Measurements from ENCODE around the gene HSPB7.

Gene HSPB7

DNA sequence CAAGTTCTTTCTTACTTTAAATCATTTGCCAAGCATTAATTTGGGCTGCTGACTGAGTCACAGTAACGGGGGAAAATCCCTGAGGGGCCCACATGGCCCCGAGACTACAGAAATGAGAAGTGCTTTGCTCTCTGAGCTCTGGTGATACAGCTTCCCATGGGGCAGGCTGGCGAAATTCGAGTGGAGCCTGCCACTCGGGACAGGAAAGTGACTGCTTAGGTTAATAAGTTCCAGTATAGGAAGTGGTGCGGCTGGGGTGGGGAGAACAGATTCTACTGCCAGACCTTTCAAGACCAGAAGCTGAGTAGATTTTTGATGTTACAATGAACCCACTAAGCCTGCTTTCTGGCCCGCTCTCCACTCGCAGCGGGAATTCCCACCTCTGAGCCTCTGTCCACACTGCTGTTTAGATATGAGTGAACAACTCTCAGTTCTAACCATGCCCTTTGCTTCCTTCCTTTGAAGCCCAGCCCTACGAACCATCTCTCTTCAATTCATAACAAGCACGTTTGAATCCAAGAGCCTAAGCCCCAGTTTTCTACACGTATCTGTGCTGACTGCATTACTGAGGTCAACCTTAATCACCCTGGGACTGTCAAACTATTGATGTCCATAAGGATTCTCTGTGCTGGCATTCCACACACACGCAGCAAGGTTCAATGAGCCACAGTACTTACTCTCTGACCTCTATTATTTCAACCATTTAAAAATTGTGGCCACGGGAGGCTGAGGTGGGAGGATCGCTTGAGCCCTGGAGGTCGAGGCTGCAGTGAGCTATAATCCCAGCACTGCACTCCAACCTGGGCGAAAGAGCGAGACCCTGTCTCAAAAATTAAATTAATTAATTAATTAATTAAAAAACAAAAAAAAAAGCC lies 51.5 kb downstream of the HSPB7 start:
- Histone ChIP-seq H2AFZ (ENCODE audit: low read length) (no peak overlapping the region), H3K4me1 (ENCODE audit: insufficient read depth, low read length, poor library complexity, severe bottlenecking) (peaks cover 4% of the 10 kb centered on the region), H3K4me2 (ENCODE audit: low read depth, low read length, poor library complexity, severe bottlenecking) (peak overlapping the region; percentile 23), H4K20me1 (ENCODE audit: insufficient read depth, low read length, poor library complexity, severe bottlenecking) (peaks cover 12% of the 10 kb centered on the region), H3F3A (ENCODE audit: low read depth) (no peaks in the 10 kb centered on the region), H3K9me2 (replicated peaks; ENCODE audit: low read depth, low read length) (no peaks in the 10 kb centered on the region), H3K36me3 (ENCODE audit: insufficient read depth, low read length) (peaks cover 36% of the 10 kb centered on the region; the same call in 1 of the 2 replicates), H3K4me3 (ENCODE audit: low read length, poor library complexity, severe bottlenecking) (no peak overlapping the region), H3K9me3 (ENCODE audit: insufficient read depth, low read depth, low read length) (no peaks in the 10 kb centered on the region), H3K27me3 (ENCODE audit: insufficient read depth, low read length, poor library complexity, severe bottlenecking) (no peaks in the 10 kb centered on the region), H3K9ac (ENCODE audit: low read depth, low read length, poor library complexity, severe bottlenecking) (no peak overlapping the region), H3K79me2 (ENCODE audit: insufficient read depth, low read length) (peaks cover 65% of the 10 kb centered on the region)
- no peak for TF ChIP-seq EZH2phosphoT487 (IDR thresholded peaks at IDR 0.05; ENCODE audit: borderline replicate concordance)
- TF ChIP-seq, protein P1, sequence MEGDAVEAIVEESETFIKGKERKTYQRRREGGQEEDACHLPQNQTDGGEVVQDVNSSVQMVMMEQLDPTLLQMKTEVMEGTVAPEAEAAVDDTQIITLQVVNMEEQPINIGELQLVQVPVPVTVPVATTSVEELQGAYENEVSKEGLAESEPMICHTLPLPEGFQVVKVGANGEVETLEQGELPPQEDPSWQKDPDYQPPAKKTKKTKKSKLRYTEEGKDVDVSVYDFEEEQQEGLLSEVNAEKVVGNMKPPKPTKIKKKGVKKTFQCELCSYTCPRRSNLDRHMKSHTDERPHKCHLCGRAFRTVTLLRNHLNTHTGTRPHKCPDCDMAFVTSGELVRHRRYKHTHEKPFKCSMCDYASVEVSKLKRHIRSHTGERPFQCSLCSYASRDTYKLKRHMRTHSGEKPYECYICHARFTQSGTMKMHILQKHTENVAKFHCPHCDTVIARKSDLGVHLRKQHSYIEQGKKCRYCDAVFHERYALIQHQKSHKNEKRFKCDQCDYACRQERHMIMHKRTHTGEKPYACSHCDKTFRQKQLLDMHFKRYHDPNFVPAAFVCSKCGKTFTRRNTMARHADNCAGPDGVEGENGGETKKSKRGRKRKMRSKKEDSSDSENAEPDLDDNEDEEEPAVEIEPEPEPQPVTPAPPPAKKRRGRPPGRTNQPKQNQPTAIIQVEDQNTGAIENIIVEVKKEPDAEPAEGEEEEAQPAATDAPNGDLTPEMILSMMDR (conservative IDR thresholded peaks at IDR 0.05; ENCODE audit: low read length), result no peak

DNA sequence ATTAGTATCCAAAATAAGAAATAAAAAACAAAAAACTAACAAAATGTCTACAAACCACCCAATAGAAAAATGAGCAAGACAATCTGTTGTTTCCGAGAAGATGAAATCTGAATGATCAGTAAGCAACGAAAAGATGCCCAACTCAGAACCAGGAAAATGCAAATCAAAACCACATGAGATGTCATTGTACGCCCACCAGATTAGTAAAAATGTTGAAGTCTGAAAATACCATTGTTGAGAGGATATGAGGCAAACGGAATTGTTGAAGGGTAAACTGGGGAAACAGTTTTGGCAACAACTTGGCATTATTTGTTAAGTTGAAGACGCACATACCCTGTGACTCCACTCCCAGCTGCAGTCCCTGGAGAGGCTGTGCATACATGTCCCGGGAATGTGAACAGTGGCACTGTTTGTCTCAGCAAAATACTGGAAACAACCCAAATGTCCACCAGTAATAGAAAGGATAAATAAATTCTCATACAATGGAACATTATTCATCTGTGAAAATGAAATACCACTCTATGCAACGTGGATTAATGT lies 52.5 kb downstream of the HSPB7 start:
- H3K4me2 ChIP-seq (ENCODE audit: low read depth, low read length, poor library complexity, severe bottlenecking), result no peak overlapping the region
- H2AFZ ChIP-seq (ENCODE audit: low read length), result no peak overlapping the region
- no peak overlapping the region for H3K4me3 ChIP-seq (ENCODE audit: low read length, poor library complexity, severe bottlenecking)
- no peaks in the 10 kb centered on the region for H3F3A ChIP-seq (ENCODE audit: low read depth)
- H3K36me3 ChIP-seq (ENCODE audit: insufficient read depth, low read length), result peaks cover 36% of the 10 kb centered on the region; the same call in 1 of the 2 replicates
- peaks cover 4% of the 10 kb centered on the region for H3K4me1 ChIP-seq (ENCODE audit: insufficient read depth, low read length, poor library complexity, severe bottlenecking)
- no peak overlapping the region for H3K9ac ChIP-seq (ENCODE audit: low read depth, low read length, poor library complexity, severe bottlenecking)
- peaks cover 16% of the 10 kb centered on the region for H4K20me1 ChIP-seq (ENCODE audit: insufficient read depth, low read length, poor library complexity, severe bottlenecking)
- no peaks in the 10 kb centered on the region for H3K27me3 ChIP-seq (ENCODE audit: insufficient read depth, low read length, poor library complexity, severe bottlenecking)
- H3K9me2 ChIP-seq (replicated peaks; ENCODE audit: low read depth, low read length), result no peaks in the 10 kb centered on the region
- no peak for TF ChIP-seq EZH2phosphoT487 (IDR thresholded peaks at IDR 0.05; ENCODE audit: borderline replicate concordance)
- TF ChIP-seq, protein P1 (conservative IDR thresholded peaks at IDR 0.05; ENCODE audit: low read length), result no peak
- H3K79me2 ChIP-seq (ENCODE audit: insufficient read depth, low read length), result peaks cover 71% of the 10 kb centered on the region
- no peaks in the 10 kb centered on the region for H3K9me3 ChIP-seq (ENCODE audit: insufficient read depth, low read depth, low read length)

Data from Loucy (cell line).